ENCODE data around the gene FLOT2.
"Not testable (repeated sequence)": the region's sequence is repeated elsewhere in the genome, so short reads cannot be mapped to it uniquely, and the experiment has no call there.

Gene FLOT2

GRCh38 chr17:28896884-28897768 is at the start of gene FLOT2:
Gene FLOT2 (minus strand): TSS chr17:28897733. CDS start chr17:28897574, 159 bp downstream.
- DNase-seq = peak; percentile 49

DNA sequence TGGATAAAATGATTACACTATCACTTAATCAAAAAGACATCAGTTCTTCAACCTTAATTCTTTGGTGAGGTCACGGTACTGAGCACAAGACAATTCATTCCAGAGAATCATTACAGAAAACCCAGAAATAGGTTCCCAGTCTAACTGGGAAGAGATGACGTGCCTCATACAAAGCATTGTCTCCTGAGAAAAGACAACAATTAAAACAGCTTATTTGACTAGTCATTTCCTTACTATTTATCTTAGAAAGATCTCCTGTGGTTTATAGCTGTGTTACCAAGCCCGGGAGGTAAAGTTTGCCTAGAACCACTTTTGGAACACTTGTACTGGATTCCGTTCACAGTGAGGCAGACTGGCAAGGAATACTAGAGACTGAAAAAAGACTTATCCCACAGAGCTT is 48.7 kb upstream of the FLOT2 start:
- DNase-seq = no peak

GRCh38 chr17:28944862-28945741 is 47.6 kb upstream of the FLOT2 start:
- no peak for DNase-seq

DNA sequence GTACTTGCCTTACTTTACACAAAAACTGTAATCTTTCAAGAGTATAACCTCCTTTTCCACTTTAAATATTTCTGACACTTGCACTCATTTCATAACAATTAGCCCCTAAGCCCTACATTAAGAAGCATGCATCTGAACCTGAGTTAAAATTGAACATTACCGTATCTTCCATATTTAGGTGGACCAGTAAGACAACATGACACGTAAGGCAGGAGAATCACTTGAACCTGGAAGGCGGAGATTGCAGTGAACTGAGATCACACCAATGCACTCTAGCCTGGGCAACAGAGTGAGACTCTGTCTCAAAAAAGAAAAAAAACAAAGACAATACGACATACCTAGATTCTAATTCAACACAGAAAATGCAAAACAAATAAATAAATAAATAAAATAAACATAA is 46.8 kb upstream of the FLOT2 start:
- no peak for DNase-seq

DNA sequence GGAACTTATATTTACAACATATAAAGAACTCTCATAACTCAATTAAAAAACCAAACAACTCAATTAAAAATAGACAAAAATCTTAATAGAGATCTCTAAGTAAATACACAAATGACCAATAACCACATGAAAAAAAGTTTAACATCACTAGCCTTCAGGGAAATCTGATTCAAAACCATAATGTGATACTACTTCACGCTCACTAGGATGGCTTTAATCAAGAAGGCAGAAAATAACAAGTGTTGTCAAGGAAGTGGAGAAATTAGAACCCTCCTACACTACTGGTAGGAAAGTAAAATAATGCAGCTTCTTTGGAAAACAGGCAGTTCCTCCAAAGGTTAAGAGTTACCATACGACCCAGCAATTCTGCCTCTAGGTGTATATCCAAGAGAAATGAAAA is 45.4 kb upstream of the FLOT2 start:
- DNase-seq = no peak

- DNase-seq = no peak
Measured at GRCh38 chr17:28941251-28941650, 43.7 kb upstream of the FLOT2 start.

DNA sequence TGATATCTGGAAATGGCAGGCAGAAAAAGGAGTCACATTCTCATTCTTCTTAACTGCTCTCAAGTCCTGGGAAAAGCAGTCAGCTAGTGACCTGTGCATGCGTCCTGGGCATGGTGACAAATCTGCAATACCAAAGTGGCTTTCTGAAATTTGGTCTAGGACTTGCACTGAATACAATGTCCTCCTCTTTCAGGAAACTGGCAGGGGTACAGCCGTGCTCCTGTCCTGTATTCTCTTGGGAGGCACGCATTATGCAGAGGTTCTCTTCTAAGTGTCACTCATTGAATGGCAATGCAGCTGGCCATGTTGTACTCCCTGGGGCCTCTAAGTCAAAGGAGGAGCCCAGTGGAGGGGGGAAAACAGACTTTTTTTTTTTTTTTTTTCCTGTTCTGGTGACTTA is 43.1 kb upstream of the FLOT2 start:
- DNase-seq = no peak

DNA sequence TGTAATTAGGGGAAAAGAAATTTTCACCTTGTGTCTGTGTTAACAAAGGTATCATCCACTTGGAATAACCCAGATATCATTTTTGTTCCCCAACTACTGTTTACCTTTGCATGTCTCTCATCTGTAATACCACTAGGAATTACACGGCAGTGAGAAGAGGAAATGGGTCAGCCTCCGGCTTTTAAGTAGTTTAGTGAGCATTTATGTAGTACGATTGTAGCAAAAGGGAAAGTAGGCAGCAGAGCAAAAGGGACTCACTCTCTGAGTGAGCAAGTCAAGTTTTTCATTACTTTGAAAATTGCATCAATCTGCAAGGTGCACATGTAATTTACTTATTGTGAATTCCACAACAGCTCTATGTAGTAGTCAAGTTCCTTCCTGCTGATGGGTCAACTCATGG is 42.6 kb upstream of the FLOT2 start:
- no peak for DNase-seq

- no peak for DNase-seq
Measured at GRCh38 chr17:28938552-28938951, 41.0 kb upstream of the FLOT2 start.

DNA sequence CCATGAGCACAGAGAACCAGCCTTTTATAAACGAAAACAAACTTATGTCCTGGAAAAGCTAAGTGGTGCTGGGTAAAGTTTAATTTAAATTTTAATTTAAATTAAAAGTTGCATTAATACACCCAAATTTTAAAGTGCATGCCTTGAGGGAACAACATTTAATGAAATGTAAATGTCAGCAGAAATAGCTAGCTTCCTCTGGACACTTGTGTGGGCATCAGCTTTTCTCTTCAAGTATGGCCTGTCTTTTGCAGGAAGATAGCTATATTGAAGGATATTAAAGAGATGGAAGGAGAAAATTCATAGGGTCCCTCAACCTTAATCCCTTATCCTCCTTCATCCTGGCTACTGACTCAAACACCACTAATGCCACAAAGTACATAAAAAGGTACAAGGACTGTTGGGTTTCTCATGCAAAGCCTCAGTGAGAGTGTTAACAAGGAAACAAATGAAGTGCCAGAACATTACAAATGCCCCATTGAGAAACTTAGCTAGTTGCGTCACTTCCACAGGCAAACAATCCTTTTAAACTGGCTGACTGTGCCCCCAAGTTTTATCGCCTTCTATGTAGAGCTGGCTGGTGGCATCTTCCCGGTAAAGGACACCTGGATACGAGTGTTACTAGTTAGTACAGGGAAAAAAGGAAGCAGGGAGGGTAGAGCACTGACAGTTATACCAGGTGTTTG is 39.7 kb upstream of the FLOT2 start:
- no peak for DNase-seq

DNA sequence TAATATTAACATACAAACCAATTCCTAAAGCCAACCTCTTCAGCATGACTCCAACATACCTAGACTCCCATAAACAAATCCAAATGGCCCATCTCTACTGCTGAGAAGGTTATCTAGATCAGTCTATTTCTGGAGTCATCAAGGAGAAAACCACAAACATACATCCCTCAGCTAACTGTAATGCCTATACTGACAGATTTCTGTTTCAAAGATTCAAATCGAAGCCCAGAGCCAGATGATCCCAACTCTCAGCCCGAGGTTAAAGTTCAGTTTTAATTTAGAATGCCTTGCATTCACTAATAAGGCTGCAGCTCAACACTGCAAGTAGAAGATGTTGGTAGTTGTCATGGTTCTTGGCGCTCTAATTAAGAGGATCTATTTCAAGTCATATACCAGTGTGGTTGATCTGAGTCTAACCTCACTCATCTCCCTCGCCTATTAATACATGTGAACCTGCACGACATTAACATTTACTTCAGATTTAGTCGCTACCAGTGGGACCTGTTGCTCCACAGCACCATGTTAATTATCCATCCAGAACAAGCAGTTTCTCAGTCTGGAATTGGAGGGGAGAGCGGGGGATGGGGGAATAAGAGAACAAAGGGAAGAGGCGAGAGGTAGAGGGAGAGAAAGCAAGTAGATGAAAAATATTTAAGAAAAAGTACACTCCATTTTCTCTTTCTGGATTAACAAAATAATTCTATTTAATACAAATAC is 38.4 kb upstream of the FLOT2 start:
- no peak for DNase-seq

DNA sequence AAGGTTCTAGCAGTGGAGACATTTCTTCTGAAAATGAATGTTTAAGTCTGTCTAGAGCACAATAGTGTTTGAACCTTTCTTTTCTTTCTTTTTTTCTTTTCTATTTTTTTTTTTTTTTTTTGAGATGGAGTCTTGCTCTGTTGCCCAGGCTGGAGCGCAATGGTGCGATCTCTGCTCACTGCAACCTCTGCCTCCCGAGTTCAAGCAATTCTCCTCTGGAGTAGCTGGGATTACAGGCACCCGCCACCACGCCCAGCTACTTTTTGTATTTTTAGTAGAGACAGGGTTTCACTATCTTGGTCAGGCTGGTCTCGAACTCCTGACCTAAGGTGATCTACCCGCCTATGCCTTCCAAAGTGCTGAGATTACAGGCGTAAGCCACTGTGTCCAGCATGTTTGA is 37.0 kb upstream of the FLOT2 start:
- DNase-seq = not testable (repeated sequence)

GRCh38 chr17:28929787-28930186 is 32.3 kb upstream of the FLOT2 start:
- DNase-seq = no peak

- no peak for DNase-seq
Measured at GRCh38 chr17:28928061-28928460, 30.5 kb upstream of the FLOT2 start.

DNA sequence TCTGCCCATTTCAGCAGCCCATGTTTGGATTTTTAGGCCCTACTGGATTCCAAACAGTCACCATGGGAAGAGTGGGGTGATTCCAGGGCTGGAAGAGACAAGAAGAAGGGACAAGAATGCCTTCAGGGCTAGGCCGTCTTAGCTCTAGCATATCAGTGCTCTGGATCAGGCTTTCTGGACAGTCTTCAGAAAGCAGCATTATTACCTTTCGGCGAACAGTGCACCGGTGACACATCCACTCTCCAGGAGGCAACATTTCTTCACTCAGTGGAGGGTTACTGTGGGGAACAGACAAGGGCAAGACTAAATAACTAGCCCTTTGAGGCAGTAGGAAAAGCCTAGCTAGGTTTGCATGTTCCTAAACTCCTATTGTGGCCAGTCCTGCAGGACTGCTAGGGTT is 29.3 kb upstream of the FLOT2 start:
- DNase-seq = no peak

- DNase-seq = no peak
Measured at GRCh38 chr17:28926366-28926765, 28.8 kb upstream of the FLOT2 start.

DNA sequence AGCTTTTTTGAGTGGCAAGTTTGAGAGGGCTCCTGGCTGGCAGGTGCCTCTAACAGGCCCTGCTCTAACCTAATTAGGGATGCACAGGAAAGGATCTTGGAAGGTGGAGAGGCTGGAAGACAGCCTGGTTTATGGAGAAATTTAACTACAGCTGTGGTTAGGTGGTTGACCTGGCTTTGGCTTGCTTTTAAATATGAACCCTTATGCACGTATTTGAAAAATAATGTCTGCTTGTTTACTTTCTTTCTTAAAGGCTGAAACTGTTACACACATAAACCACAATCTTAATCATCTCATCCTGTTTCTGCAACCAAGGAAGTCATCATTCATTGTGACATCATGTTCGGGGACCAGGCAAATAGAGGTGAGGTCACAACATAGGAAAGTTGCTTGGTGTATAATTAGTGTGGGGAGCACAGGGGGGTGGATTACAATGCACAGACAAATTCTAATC is 28.4 kb upstream of the FLOT2 start:
- no peak for DNase-seq

DNA sequence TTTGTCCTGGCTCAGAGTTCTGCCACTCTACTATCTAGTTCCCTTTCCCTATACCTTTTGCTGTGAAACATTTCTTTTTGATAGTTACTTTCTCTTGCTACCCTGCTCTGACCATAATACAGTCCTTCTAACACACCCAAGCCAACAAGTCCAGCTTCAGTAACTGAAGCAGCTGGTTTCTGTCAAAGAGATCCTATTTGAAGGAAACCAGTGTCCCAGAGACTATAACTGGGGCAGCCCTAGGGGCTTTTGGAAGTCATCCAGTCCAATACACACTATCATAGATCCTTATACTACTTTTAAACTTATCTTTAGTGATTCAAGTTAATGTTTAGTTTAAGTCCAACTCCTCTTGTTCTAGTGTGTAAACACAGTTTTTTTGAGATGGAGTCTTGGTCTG is 22.7 kb upstream of the FLOT2 start:
- no peak for DNase-seq

DNA sequence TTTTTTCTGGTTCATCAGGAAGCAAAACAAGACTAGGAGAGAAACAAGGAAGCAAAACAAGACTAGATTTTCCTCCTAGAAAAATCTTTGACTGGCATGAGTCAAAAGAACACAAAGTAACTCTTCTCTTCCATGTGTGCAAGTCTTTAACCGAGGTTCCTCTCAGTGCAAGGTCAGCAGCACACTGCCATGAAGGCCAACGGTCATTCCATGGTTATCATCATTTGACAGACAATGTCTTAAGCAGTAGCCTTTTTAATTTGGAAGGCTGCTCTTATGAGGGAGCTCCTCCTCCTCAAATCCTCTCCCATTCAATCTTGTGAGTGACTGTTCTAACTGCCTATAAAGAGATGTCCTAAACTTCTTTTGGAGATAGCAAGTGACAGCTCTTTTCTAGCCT is 20.8 kb upstream of the FLOT2 start:
- no peak for DNase-seq

- DNase-seq = no peak
Measured at GRCh38 chr17:28917465-28917864, 19.9 kb upstream of the FLOT2 start.

DNA sequence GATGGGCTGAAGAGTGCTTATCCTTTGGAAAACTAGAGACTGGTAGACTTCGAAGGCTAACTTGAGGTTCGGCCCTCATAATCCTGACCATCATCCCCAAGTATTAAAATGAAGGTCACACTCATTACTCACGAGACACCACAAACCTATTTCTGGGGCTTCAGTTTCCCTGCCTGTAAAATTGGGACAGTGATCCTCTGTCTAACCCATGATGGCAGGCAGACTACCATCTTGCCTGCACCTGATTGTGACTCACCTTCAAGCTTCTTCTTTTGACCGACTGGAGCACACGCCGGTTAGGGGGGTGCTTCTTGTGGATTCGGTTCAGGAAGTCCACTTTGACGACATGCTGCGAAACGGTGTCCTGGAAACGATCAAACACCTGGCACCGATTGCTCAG is 19.5 kb upstream of the FLOT2 start:
- DNase-seq = no peak

GRCh38 chr17:28916302-28916934 is 18.9 kb upstream of the FLOT2 start:
- peak; percentile 19 for DNase-seq

Data from NCI-H2171 (cell line).